ENCODE results near the gene LEP.
"Not testable (repeated sequence)": the region's sequence is repeated elsewhere in the genome, so short reads cannot be mapped to it uniquely, and the experiment has no call there.

Gene LEP

GRCh38 chr7:128287556-128287955, 46.5 kb downstream of the LEP start:
- H3K27me3 Mint-ChIP-seq: no peaks in the 10 kb centered on the region
- no peaks in the 10 kb centered on the region for H3K4me1 Mint-ChIP-seq (ENCODE audit: low read depth)
- no peak overlapping the region for H3K27ac Mint-ChIP-seq
- H3K9me3 Mint-ChIP-seq: peaks cover 2% of the 10 kb centered on the region
- no peak overlapping the region for H3K4me3 Mint-ChIP-seq
- DNase-seq: no peak
- H3K36me3 Mint-ChIP-seq (ENCODE audit: low read depth): peaks cover 32% of the 10 kb centered on the region

GRCh38 chr7:128298004-128298403, 56.9 kb downstream of the LEP start:
- not testable (repeated sequence) for H3K4me1 Mint-ChIP-seq (ENCODE audit: low read depth); H3K9me3 Mint-ChIP-seq; H3K27me3 Mint-ChIP-seq; DNase-seq; H3K4me3 Mint-ChIP-seq; H3K27ac Mint-ChIP-seq
- H3K36me3 Mint-ChIP-seq (ENCODE audit: low read depth): peaks cover 20% of the 10 kb centered on the region

DNA sequence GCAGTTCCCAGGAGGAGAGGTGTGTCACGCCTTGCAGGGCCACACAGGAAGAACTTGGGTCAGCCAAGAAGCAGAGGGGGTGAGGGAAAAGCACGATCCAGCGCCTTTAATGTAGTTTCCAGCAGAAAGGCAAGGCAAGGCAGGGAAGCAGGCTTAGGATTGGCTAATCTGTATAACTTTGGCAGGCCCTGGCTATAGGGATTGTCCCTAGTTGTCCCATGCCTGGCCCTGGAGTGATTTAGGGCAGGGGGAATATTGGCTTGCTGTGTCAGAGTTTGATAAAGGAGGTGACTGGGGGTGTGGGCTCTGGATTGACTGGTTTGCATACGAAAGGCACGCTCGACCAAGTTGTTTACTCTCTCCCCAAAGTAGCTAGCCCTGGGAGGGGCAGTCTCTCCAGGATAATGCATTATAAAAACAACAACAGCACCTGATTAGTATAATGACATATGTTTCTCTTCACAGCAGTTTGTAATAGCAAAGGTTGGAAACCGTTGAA, 58.1 kb downstream of the LEP start:
- Mint-ChIP-seq H3K36me3 (ENCODE audit: low read depth) (peaks cover 27% of the 10 kb centered on the region), H3K9me3 (no peaks in the 10 kb centered on the region), H3K4me3 (no peak overlapping the region), H3K4me1 (ENCODE audit: low read depth) (no peaks in the 10 kb centered on the region), H3K27ac (no peak overlapping the region), H3K27me3 (no peaks in the 10 kb centered on the region)
- DNase-seq: no peak

- no peak overlapping the region for H3K27ac Mint-ChIP-seq
- H3K27me3 Mint-ChIP-seq: no peaks in the 10 kb centered on the region
- H3K36me3 Mint-ChIP-seq (ENCODE audit: low read depth): peaks cover 57% of the 10 kb centered on the region
- no peaks in the 10 kb centered on the region for H3K4me1 Mint-ChIP-seq (ENCODE audit: low read depth)
- DNase-seq: no peak
- no peaks in the 10 kb centered on the region for H3K9me3 Mint-ChIP-seq
- H3K4me3 Mint-ChIP-seq: no peak overlapping the region
Observed at GRCh38 chr7:128302139-128302538, 61.1 kb downstream of the LEP start.

DNA sequence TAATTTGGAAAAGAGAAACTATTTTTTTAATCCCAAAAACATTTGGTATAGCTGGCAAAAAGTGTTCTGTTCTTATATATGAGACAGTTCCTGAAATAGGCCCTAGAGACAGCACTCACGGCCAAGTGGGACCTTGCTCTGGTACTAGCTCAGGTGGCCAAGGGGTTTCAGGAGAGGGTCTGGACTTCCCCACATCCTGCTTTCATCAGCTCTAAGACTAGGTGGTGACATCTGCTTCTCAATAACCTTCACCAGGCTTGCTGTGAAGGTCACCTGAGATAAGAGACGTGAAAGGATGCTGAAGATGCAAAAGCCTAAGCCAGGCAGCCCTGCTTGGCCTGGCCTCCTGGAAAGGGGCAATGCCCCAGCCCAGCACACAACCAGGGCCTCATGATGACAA, 62.1 kb downstream of the LEP start:
- no peaks in the 10 kb centered on the region for H3K27me3 Mint-ChIP-seq
- no peaks in the 10 kb centered on the region for H3K4me1 Mint-ChIP-seq (ENCODE audit: low read depth)
- no peak overlapping the region for H3K4me3 Mint-ChIP-seq
- peaks cover 66% of the 10 kb centered on the region for H3K36me3 Mint-ChIP-seq (ENCODE audit: low read depth)
- DNase-seq: no peak
- no peaks in the 10 kb centered on the region for H3K9me3 Mint-ChIP-seq
- no peak overlapping the region for H3K27ac Mint-ChIP-seq

DNA sequence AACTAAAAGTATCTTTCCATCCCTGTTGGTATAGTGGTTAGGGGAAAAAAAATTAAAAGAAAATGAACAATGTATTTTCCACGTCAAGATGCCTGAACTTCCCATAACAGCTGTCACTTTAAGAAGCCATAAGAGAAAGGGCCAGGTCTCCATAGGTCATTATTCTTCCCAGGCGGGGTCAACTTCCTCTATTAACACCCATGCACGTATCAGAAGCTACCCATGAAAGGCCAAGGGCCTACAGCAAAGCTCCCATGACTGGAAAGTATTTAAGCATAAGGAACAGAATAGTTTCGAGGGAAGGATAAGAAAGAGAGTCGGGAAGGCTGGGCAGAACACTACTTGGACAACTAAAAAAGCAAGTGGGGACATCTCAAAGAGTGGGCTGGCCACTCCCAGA, 62.6 kb downstream of the LEP start:
- Mint-ChIP-seq H3K4me1 (ENCODE audit: low read depth) (no peaks in the 10 kb centered on the region), H3K9me3 (no peaks in the 10 kb centered on the region), H3K4me3 (no peak overlapping the region), H3K27ac (no peak overlapping the region), H3K27me3 (no peaks in the 10 kb centered on the region), H3K36me3 (ENCODE audit: low read depth) (peaks cover 71% of the 10 kb centered on the region)
- DNase-seq: no peak

- Mint-ChIP-seq H3K4me1 (ENCODE audit: low read depth) (no peaks in the 10 kb centered on the region), H3K27ac (no peak overlapping the region), H3K4me3 (no peak overlapping the region), H3K27me3 (no peaks in the 10 kb centered on the region), H3K36me3 (ENCODE audit: low read depth) (peaks cover 75% of the 10 kb centered on the region), H3K9me3 (no peaks in the 10 kb centered on the region)
- DNase-seq: no peak
Observed at GRCh38 chr7:128304212-128304611, 63.1 kb downstream of the LEP start.

GRCh38 chr7:128307061-128307460, 66.0 kb downstream of the LEP start:
- no peak for DNase-seq
- no peak overlapping the region for H3K4me3 Mint-ChIP-seq
- no peaks in the 10 kb centered on the region for H3K4me1 Mint-ChIP-seq (ENCODE audit: low read depth)
- H3K27ac Mint-ChIP-seq: no peak overlapping the region
- H3K36me3 Mint-ChIP-seq (ENCODE audit: low read depth): peaks cover 93% of the 10 kb centered on the region
- no peaks in the 10 kb centered on the region for H3K9me3 Mint-ChIP-seq
- H3K27me3 Mint-ChIP-seq: no peaks in the 10 kb centered on the region
